Astrocyte (in vitro differentiated cells and primary cell): Measurements from ENCODE around the gene SENP1.

ENCODE experiments used
- CTCF ChIP-seq: IDR thresholded peaks from 2 replicates; pipeline ENCODE4 v1.5.1; 2011; ENCODE audit warnings: low read depth, mild to moderate bottlenecking, inconsistent platforms, low read length, moderate library complexity; ENCODE audit not compliant: insufficient read depth
- EZH2 ChIP-seq: IDR thresholded peaks from 2 replicates; pipeline ENCODE4 v1.6.1; 2012; ENCODE audit warnings: mild to moderate bottlenecking, low read length, inconsistent platforms; ENCODE audit not compliant: insufficient read depth

GRCh38 chr12:48061938-48062719 lies 43.8 kb downstream of the SENP1 start:
- no peak for TF ChIP-seq CTCF
- no peak for TF ChIP-seq EZH2
